Stimulated activated CD8-positive, alpha-beta memory T cell treated with anti-CD3 and anti-CD28 coated beads, Interleukin-2, amount 100 ng/mL, for 1 hour (primary cell): ENCODE results near the gene MAST4.
"Not testable (repeated sequence)": the region's sequence is repeated elsewhere in the genome, so short reads cannot be mapped to it uniquely, and the experiment has no call there.

Experiments
- DNase-seq, 2 donors: peaks; one replicate each; pipeline ENCODE4 v3.0.0-alpha.2; 2020; ENCODE audit warnings: low read depth in 2 of 2

MAST4 gene

GRCh38 chr5:66742896-66743247, 146.7 kb downstream of the MAST4 start:
- DNase-seq, result no peak

GRCh38 chr5:66743344-66743743, 147.2 kb downstream of the MAST4 start:
- DNase-seq, result no peak

GRCh38 chr5:66744040-66744439, 147.8 kb downstream of the MAST4 start:
- no peak for DNase-seq

GRCh38 chr5:66745297-66745696, 149.1 kb downstream of the MAST4 start:
- no peak for DNase-seq

- no peak for DNase-seq
Observed at GRCh38 chr5:66747607-66748006, 151.4 kb downstream of the MAST4 start.

- DNase-seq, result not testable (repeated sequence)
Observed at GRCh38 chr5:66752668-66753067, 156.5 kb downstream of the MAST4 start.

- no peak for DNase-seq
Observed at GRCh38 chr5:66757219-66757833, 161.1 kb downstream of the MAST4 start.

- DNase-seq, result no peak
Observed at GRCh38 chr5:66757834-66758371, 161.7 kb downstream of the MAST4 start.

GRCh38 chr5:66769030-66769733, 173.0 kb downstream of the MAST4 start:
- no peak for DNase-seq

- DNase-seq, result no peak
Observed at GRCh38 chr5:66769839-66770617, 173.8 kb downstream of the MAST4 start.

- no peak for DNase-seq
Observed at GRCh38 chr5:66777868-66778267, 181.7 kb downstream of the MAST4 start.

- DNase-seq, result no peak
Observed at GRCh38 chr5:66779528-66779927, 183.3 kb downstream of the MAST4 start.

- DNase-seq, result no peak
Observed at GRCh38 chr5:66788556-66788955, 192.4 kb downstream of the MAST4 start.

- DNase-seq, result no peak
Observed at GRCh38 chr5:66789434-66789833, 193.2 kb downstream of the MAST4 start.

- no peak for DNase-seq
Observed at GRCh38 chr5:66793049-66793448, 196.9 kb downstream of the MAST4 start.

- no peak for DNase-seq
Observed at GRCh38 chr5:66795682-66796081, 199.5 kb downstream of the MAST4 start.

- no peak for DNase-seq
Observed at GRCh38 chr5:66796305-66797292, 200.4 kb downstream of the MAST4 start.

GRCh38 chr5:66802941-66803340, 206.7 kb downstream of the MAST4 start:
- no peak for DNase-seq

- DNase-seq, result no peak
Observed at GRCh38 chr5:66805514-66806430, 209.6 kb downstream of the MAST4 start.

- DNase-seq, result no peak
Observed at GRCh38 chr5:66807743-66808142, 211.6 kb downstream of the MAST4 start.
